GM12891 (cell line): ENCODE measurements around the gene ACTN4.

Experiments
- POLR2A ChIP-seq: IDR thresholded peaks from 2 replicates; pipeline ENCODE4 v1.6.1; 2011; ENCODE audit warnings: low read depth, low read length, control low read depth
- POLR2AphosphoS5 ChIP-seq: IDR thresholded peaks from 2 replicates; pipeline ENCODE4 v1.6.1; 2011; ENCODE audit warnings: low read depth, low read length, control low read depth
- TAF1 ChIP-seq: IDR thresholded peaks from 2 replicates; pipeline ENCODE4 v1.6.1; 2011; ENCODE audit warnings: low read depth, low read length, control low read depth

DNA sequence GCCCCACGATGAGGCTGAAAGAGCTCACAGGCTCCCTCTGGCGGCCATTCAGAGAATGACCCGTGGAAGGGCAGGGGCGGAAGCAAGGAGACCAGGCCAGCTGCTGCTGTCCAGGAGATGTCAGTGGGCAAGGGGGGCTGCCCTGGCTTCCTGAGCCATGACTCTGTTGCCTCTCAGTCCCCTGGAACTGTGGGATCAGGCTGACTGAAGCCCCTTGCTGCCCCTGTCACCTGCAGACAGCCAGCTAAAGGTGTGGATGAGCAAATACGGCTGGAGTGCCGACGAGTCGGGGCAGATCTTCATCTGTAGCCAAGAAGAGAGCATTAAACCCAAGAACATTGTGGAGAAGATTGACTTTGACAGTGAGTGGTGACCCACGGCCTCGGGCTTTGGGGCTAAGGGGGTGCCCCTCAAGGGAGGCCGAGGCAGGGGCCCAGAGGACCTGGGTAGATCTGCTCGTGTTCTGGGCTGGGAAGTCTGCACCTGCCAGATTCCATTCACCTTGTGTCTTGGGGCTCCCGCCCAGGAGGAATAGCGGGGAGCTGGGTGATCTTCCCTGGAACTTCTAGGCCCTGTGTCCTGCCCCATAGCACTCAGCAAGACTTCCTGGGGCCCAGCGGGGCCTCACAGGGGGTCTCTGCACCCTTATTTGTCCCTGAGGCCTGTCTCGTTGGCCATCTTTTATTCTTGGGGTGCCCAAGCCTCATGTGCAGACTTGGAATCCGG, 12.5 kb upstream of the ACTN4 start:
- TF ChIP-seq POLR2A (no peak), TAF1 (no peak), POLR2AphosphoS5 (0 out of 2 replicates have a peak, but pooled peaks have one; percentile 28)
